Amniotic epithelial cell (primary cell): ENCODE data around the gene YWHAE.
"Not testable (repeated sequence)": the region's sequence is repeated elsewhere in the genome, so short reads cannot be mapped to it uniquely, and the experiment has no call there.

ENCODE experiments used
- DNase-seq: peaks from one replicate; pipeline ENCODE4 v3.0.0-alpha.2; 2010; ENCODE audit warnings: low read depth

Gene YWHAE

GRCh38 chr17:1412185-1413110, 12.4 kb upstream of the YWHAE start:
- DNase-seq: peak; percentile 40

DNA sequence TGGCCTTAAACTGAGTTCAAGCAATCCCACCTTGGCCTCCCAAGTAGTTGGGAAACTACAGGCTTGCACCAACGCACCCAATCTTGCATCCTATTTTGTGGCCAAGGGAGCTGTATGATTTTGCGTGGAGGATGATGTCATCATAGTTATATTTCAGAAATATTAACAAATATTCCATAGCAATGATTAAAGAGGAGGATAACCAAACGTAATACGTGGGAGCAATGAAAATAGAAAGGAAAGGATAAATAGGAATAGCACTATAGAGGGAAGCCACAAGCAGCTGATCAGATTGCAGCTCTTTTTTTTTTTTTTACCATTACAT, 2.2 kb upstream of the YWHAE start:
- DNase-seq: no peak

GRCh38 chr17:1398931-1399678, 917 bp downstream of the YWHAE start:
- DNase-seq: no peak

DNA sequence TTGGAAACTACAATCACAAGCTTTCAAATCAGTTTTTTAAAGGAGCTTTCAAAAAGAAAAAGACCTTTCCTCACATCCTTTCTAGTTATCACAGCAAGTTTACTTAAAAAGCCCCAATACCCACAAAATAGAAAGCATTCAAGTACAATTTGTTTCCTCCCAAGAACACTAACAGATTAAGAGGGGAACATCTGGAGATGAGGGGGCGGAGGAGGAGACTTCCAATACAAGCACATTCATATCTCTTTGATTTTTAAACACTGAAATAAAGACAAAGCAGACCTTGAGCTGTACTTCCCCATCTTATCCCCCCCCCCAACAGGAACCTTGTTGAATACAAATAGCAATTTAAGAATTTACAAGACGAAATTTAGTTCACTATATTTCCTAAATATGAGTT, 2.0 kb downstream of the YWHAE start:
- no peak for DNase-seq

DNA sequence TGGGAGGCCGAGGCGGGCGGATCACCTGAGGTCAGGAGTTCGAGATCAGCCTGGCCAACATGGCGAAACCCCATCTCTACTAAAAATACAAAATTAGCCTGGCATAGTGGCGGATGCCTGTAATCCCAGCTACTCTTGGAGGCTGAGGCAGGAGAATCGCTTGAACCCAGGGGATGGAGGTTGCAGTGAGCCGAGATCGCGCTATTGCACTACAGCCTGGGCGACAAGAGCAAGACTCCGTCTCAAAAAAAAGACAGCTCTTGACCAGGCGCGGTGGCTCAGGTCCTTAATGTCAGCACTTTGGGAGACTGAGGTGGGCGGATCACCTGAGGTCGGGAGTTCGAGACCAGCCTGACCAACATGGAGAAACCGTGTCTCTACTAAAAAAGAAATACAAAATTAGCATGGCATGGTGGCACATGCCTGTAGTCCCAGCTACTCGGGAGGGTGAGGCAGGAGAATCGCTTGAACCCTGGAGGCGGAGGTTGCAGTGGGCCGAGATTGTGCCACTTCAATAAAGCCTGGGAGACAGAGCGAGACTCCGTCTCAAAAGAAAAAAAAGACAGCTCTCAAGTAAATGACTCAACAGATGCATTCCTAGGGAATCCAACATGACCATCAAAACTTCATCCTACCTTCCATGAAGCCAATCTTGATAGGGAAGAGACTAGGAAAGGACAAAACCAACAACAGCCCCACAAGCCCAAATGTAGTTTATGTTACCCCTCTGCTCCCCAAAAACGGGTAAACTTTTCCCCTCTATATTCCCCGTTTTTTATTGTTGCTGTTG, 4.0 kb downstream of the YWHAE start:
- DNase-seq: peak; percentile 62

- no peak for DNase-seq
Observed at GRCh38 chr17:1391577-1391976, 8.4 kb downstream of the YWHAE start.

GRCh38 chr17:1390432-1391367, 9.3 kb downstream of the YWHAE start:
- DNase-seq: peak; percentile 97

DNA sequence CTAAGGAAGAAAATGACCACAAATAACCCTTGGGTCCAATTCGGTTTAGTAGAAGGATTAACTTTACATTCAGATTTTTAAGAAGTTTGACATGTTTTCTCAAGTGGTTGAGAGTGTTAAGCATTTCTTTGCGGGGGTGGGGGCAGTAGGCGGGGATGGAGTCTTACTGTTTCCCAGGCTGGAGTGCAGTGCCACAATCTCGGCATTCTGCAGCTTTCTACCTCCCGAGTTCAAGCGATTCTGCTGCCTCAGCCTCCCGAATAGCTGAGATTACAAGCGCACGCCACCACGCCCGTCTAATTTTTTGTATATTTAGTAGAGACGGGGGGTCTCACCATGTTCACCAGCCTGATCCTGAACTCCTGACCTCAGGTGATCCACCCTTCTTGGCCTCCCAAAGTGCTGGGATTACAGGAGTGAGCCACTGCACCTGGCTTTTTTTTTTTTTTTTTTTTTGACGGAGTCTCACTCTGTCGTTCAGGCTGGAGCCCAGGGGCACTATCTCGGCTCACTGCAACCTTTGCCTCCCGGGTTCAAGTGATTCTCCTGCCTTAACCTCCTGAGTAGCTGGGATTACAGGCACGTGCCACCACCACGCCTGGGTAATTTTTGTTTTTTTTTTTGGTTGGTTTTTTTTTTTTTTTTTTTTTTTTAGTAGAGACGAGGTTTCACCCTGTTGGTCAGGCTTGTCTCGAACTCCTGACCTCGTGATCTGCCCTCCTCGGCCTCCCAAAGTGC, 12.4 kb downstream of the YWHAE start:
- not testable (repeated sequence) for DNase-seq

- DNase-seq: not testable (repeated sequence)
Observed at GRCh38 chr17:1386675-1387190, 13.3 kb downstream of the YWHAE start.

- DNase-seq: no peak
Observed at GRCh38 chr17:1386265-1386664, 13.8 kb downstream of the YWHAE start.

- DNase-seq: no peak
Observed at GRCh38 chr17:1385861-1386260, 14.2 kb downstream of the YWHAE start.

DNA sequence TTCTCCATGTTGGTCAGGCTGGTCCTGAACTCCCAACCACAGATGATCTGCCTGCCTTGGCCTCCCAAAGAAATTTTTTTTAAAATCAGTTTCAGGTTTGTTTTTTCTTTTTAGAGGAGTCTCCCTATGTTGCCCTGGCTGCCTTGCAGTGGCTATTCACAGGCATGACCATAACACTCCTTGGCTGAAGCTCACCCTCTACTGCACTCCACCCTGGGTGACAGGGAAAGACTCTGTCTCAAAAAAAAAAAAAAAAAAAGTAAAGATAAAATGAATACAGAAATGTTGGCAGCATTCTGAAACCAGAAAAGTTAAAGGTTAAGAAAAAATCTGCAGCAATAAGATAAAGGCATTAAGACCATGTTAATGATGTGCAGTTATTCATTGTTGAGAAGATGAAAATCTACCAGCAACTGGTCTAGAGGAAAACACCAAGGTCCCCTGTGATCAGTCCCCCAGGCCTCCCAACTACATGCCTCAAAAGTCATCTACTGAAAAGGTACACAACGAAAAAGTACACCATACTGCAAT, 15.1 kb downstream of the YWHAE start:
- no peak for DNase-seq

DNA sequence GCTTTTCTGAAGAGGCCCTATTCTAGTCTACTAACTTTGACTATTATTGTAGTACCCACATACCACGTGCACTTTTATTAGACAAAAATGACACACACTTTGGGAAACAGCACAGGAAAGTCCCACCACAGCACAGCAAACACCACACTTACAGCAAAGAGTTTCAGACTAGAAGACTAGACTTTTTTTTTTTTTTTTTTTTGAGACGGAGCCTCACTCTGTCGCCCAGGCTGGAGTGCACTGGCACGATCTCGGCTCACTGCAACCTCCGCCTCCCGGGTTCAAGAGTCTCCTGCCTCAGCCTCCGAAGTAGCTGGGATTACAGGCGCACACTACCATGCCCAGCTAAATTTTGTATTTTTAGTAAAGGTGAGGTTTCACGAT, 20.1 kb downstream of the YWHAE start:
- no peak for DNase-seq

GRCh38 chr17:1379208-1379929, 20.7 kb downstream of the YWHAE start:
- DNase-seq: no peak

GRCh38 chr17:1378476-1378860, 21.6 kb downstream of the YWHAE start:
- not testable (repeated sequence) for DNase-seq

- DNase-seq: no peak
Observed at GRCh38 chr17:1377334-1377733, 22.7 kb downstream of the YWHAE start.

DNA sequence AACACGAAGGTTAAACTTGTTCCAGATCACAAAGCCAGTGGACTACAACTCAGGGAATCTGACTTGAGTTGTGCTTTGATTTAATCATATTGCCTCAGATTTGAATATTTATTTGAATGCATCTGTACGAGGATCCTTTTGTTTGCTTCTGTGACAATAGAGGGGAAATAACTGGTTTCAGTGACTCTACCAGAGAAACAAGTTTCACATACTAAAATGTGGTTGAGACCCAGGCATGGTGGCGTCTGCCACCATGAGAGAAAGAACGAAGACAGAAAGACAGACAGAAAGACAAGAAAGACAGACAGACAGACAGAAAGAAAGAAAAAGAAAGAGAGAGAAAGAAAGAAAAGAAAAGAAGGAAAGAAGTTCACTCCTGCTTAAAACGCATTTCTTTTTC, 24.0 kb downstream of the YWHAE start:
- DNase-seq: no peak

- no peak for DNase-seq
Observed at GRCh38 chr17:1375615-1376014, 24.4 kb downstream of the YWHAE start.

GRCh38 chr17:1374431-1375177, 25.4 kb downstream of the YWHAE start:
- no peak for DNase-seq
